Mesenchymal stem cell (in vitro differentiated cells and primary cell): ENCODE results near the gene PHF13.
A peak's percentile ranks its signal among the peaks of the same experiment; 100 is the strongest.

Source experiments
- DNase-seq: peaks from one replicate; pipeline ENCODE4 v3.0.0-alpha.2; 2013
- H2AFZ ChIP-seq: one replicate; pipeline ENCODE4 v1.6.1; 2013; ENCODE audit warnings: low read depth, mild to moderate bottlenecking, control low read depth, inconsistent platforms, low read length, moderate library complexity
- H2AK5ac ChIP-seq: 2 replicates; pipeline ENCODE4 v1.6.1; 2013; ENCODE audit warnings: low read length, moderate library complexity, mild to moderate bottlenecking, inconsistent platforms; ENCODE audit not compliant: severe bottlenecking
- H2BK120ac ChIP-seq: one replicate; pipeline ENCODE4 v1.6.1; 2013; ENCODE audit warnings: low read depth, mild to moderate bottlenecking, inconsistent platforms, low read length, moderate library complexity
- H2BK12ac ChIP-seq, 2 experiments: one replicate each; pipeline ENCODE4 v1.6.1; 2013; ENCODE audit warnings: inconsistent platforms in 2 of 2, low read length in 2 of 2, mild to moderate bottlenecking in 2 of 2, moderate library complexity in 2 of 2, control low read depth in 1 of 2
- H2BK15ac ChIP-seq: one replicate; pipeline ENCODE4 v1.6.1; 2013; ENCODE audit warnings: mild to moderate bottlenecking, low read depth, inconsistent platforms; ENCODE audit not compliant: poor library complexity, severe bottlenecking
- H2BK5ac ChIP-seq: 2 replicates; pipeline ENCODE4 v1.6.1; 2013; ENCODE audit warnings: low read depth, mild to moderate bottlenecking, low read length, control low read depth, inconsistent platforms; ENCODE audit not compliant: poor library complexity, severe bottlenecking
- H3K14ac ChIP-seq, 2 experiments: one replicate each; pipeline ENCODE4 v1.6.1; 2013; ENCODE audit warnings: inconsistent platforms in 2 of 2, low read length in 2 of 2, control low read depth in 1 of 2, mild to moderate bottlenecking in 1 of 2, moderate library complexity in 1 of 2
- H3K18ac ChIP-seq, 2 experiments: one replicate each; pipeline ENCODE4 v1.6.1; 2013; ENCODE audit warnings: inconsistent platforms in 2 of 2, low read length in 2 of 2, control low read depth in 1 of 2, low read depth in 1 of 2, mild to moderate bottlenecking in 1 of 2
- H3K23ac ChIP-seq, 2 experiments: one replicate each; pipeline ENCODE4 v1.6.1; 2013; ENCODE audit warnings: inconsistent platforms in 2 of 2, low read length in 2 of 2, mild to moderate bottlenecking in 2 of 2, moderate library complexity in 2 of 2, control low read depth in 1 of 2
- H3K27ac ChIP-seq: 2 replicates; pipeline ENCODE4 v1.5.1; 2013; ENCODE audit warnings: mild to moderate bottlenecking, moderate library complexity, low read length, control low read depth, inconsistent platforms; ENCODE audit not compliant: poor library complexity, severe bottlenecking
- H3K27me3 ChIP-seq, 2 experiments: 2 replicates each; pipeline versions ENCODE4 v1.6.1 to v1.7.0; 2013; ENCODE audit warnings: low read length in 2 of 2, mild to moderate bottlenecking in 2 of 2, moderate library complexity in 2 of 2, control low read depth in 1 of 2, inconsistent platforms in 1 of 2; ENCODE audit not compliant: control insufficient read depth in 1 of 2, insufficient read depth in 1 of 2
- H3K36me3 ChIP-seq, 2 experiments: 2 replicates each; pipeline versions ENCODE4 v1.6.1 to v1.7.0; 2013; ENCODE audit warnings: low read length in 2 of 2, control low read depth in 1 of 2, inconsistent platforms in 1 of 2, low read depth in 1 of 2, mild to moderate bottlenecking in 1 of 2; ENCODE audit not compliant: insufficient read depth in 2 of 2, control insufficient read depth in 1 of 2
- H3K4ac ChIP-seq, 2 experiments: one replicate each; pipeline ENCODE4 v1.6.1; 2013; ENCODE audit warnings: inconsistent platforms in 2 of 2, low read length in 2 of 2, mild to moderate bottlenecking in 2 of 2, moderate library complexity in 2 of 2, control low read depth in 1 of 2, low read depth in 1 of 2
- H3K4me1 ChIP-seq: 2 replicates; pipeline ENCODE4 v1.6.1; 2013; ENCODE audit warnings: low read depth, low read length, control low read depth; ENCODE audit not compliant: control insufficient read depth, insufficient read depth
- H3K4me2 ChIP-seq: 2 replicates; pipeline ENCODE4 v1.6.1; 2013; ENCODE audit warnings: low read length, mild to moderate bottlenecking, inconsistent platforms; ENCODE audit not compliant: poor library complexity, severe bottlenecking
- H3K4me3 ChIP-seq, 2 experiments: 2 replicates each; pipeline versions ENCODE4 v1.5.1 to v1.7.0; 2013; ENCODE audit warnings: low read length in 2 of 2, mild to moderate bottlenecking in 2 of 2, control low read depth in 1 of 2, low read depth in 1 of 2; ENCODE audit not compliant: insufficient read depth in 1 of 2
- H3K79me1 ChIP-seq: replicated peaks from 2 replicates; pipeline ENCODE4 v1.6.1; 2013; ENCODE audit warnings: mild to moderate bottlenecking, control low read depth, low read length, inconsistent platforms; ENCODE audit not compliant: poor library complexity, severe bottlenecking
- H3K9ac ChIP-seq: 2 replicates; pipeline ENCODE4 v1.7.0; 2013; ENCODE audit warnings: mild to moderate bottlenecking, low read length, moderate library complexity
- H3K9me3 ChIP-seq: 2 replicates; pipeline ENCODE4 v1.7.0; 2013; ENCODE audit warnings: mild to moderate bottlenecking, low read length; ENCODE audit not compliant: control insufficient read depth
- H4K8ac ChIP-seq: one replicate; pipeline ENCODE4 v1.6.1; 2013; ENCODE audit warnings: inconsistent platforms, mild to moderate bottlenecking, low read length, moderate library complexity
- H4K91ac ChIP-seq: one replicate; pipeline ENCODE4 v1.6.1; 2013; ENCODE audit warnings: mild to moderate bottlenecking, low read length, inconsistent platforms
- WGBS: methylation state at CpG from one replicate; pipeline ENCODE4 v1.1.7; 2013; ENCODE audit warnings: mixed read lengths; 5-methylcytosine and 5-hydroxymethylcytosine counted together

The PHF13 gene

GRCh38 chr1:6624710-6625583 is 11.4 kb downstream of the PHF13 start, which contains the start of gene THAP3:
THAP3 (plus strand) TSS chr1:6624868; CDS start chr1:6625219, 351 bp downstream.
- Histone ChIP-seq H4K8ac (peak within 1 kb of the TSS; percentile 64), H3K36me3 (peaks cover 68 to 72% of the 10 kb centered on the region in 2 experiments), H3K9me3 (no peaks in the 10 kb centered on the region), H3K79me1 (peaks cover 43% of the 10 kb centered on the region), H3K4me2 (peak within 1 kb of the TSS; percentile 85), H2AFZ (peak within 1 kb of the TSS; percentile 79), H3K27me3 (no peaks in the 10 kb centered on the region), H3K9ac (peak within 1 kb of the TSS; percentile 91), H3K18ac (peak within 1 kb of the TSS; percentile 38 to 83), H3K23ac (peak within 1 kb of the TSS in 1 of 2 experiments; percentile 91), H3K4me3 (peak within 1 kb of the TSS; percentile 78 to 88), H2AK5ac (no peak within 1 kb of the TSS), H2BK5ac (no peak within 1 kb of the TSS), H2BK12ac (no peak within 1 kb of the TSS), H4K91ac (peak within 1 kb of the TSS; percentile 20), H2BK15ac (peak within 1 kb of the TSS; percentile 30), H3K4ac (peak within 1 kb of the TSS; percentile 25 to 63), H3K14ac (peak within 1 kb of the TSS in 1 of 2 experiments; percentile 90), H3K27ac (peak within 1 kb of the TSS; percentile 35), H3K4me1 (peaks cover 16% of the 10 kb centered on the region), H2BK120ac (peak within 1 kb of the TSS; percentile 35)
- 1% methylated on average over 54 of the region's 73 CpGs for WGBS
- DNase-seq, result peak; percentile 87

GRCh38 chr1:6625584-6626149 is 12.1 kb downstream of the PHF13 start:
- Histone ChIP-seq H2AK5ac (no peak overlapping the region), H3K4me1 (peaks cover 16% of the 10 kb centered on the region), H3K9ac (peak overlapping the region; percentile 91), H3K23ac (peak overlapping the region in 1 of 2 experiments; percentile 91), H3K27ac (no peak overlapping the region), H3K4ac (peak overlapping the region; percentile 25 to 63), H3K14ac (peak overlapping the region in 1 of 2 experiments; percentile 90), H3K36me3 (peaks cover 69 to 72% of the 10 kb centered on the region in 2 experiments), H3K79me1 (peaks cover 42% of the 10 kb centered on the region), H2BK120ac (peak overlapping the region; percentile 35), H2BK15ac (no peak overlapping the region), H2AFZ (peak overlapping the region; percentile 79), H2BK12ac (no peak overlapping the region), H3K9me3 (no peaks in the 10 kb centered on the region), H2BK5ac (no peak overlapping the region), H3K27me3 (no peaks in the 10 kb centered on the region), H3K18ac (peak overlapping the region in 1 of 2 experiments; percentile 83), H4K8ac (peak overlapping the region; percentile 64), H4K91ac (peak overlapping the region; percentile 20), H3K4me2 (peak overlapping the region; percentile 82), H3K4me3 (peak overlapping the region; percentile 78 to 88)
- 19% methylated on average over 32 of the region's 32 CpGs for WGBS
- peak; percentile 59 for DNase-seq

GRCh38 chr1:6627031-6627430 is 13.5 kb downstream of the PHF13 start:
- Histone ChIP-seq H3K27me3 (no peaks in the 10 kb centered on the region), H3K4me1 (peaks cover 10% of the 10 kb centered on the region), H3K4me2 (no peak overlapping the region), H3K4ac (no peak overlapping the region), H3K18ac (no peak overlapping the region), H2BK12ac (no peak overlapping the region), H2AFZ (no peak overlapping the region), H2BK120ac (no peak overlapping the region), H2AK5ac (no peak overlapping the region), H3K36me3 (peaks cover 62 to 68% of the 10 kb centered on the region in 2 experiments), H3K14ac (no peak overlapping the region), H4K8ac (no peak overlapping the region), H3K27ac (no peak overlapping the region), H3K23ac (peak overlapping the region in 1 of 2 experiments; percentile 23), H3K79me1 (peaks cover 42% of the 10 kb centered on the region), H3K9ac (no peak overlapping the region), H2BK5ac (no peak overlapping the region), H2BK15ac (no peak overlapping the region), H3K4me3 (no peak overlapping the region), H4K91ac (no peak overlapping the region), H3K9me3 (no peaks in the 10 kb centered on the region)
- WGBS, result 95% methylated on average over 9 of the region's 9 CpGs
- no peak for DNase-seq
